ENCODE data around the gene WNT7B.

DNA sequence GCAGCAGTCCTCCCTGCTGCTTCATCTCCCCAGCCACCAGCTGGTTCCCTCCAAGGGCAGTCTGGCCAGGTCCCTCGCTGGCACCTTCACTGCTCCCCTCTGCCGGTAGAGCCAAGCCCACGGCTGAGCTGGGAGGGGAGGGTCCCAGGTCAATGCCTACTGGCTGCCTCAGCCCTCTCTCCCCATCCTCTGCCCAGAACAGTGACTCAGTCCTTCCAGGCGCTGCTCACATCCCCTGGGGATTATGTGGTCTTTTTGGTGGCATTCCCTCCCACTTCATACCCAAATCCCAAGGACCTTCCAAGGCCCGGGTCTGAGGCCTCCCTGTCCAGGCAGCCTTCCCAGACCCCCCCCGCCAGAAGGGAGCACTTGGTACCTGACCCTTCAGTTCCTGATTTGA is 44.9 kb downstream of the WNT7B start:
- TF ChIP-seq POLR2A (IDR thresholded peaks at IDR 0.05): no peak
- TF ChIP-seq, protein P1, sequence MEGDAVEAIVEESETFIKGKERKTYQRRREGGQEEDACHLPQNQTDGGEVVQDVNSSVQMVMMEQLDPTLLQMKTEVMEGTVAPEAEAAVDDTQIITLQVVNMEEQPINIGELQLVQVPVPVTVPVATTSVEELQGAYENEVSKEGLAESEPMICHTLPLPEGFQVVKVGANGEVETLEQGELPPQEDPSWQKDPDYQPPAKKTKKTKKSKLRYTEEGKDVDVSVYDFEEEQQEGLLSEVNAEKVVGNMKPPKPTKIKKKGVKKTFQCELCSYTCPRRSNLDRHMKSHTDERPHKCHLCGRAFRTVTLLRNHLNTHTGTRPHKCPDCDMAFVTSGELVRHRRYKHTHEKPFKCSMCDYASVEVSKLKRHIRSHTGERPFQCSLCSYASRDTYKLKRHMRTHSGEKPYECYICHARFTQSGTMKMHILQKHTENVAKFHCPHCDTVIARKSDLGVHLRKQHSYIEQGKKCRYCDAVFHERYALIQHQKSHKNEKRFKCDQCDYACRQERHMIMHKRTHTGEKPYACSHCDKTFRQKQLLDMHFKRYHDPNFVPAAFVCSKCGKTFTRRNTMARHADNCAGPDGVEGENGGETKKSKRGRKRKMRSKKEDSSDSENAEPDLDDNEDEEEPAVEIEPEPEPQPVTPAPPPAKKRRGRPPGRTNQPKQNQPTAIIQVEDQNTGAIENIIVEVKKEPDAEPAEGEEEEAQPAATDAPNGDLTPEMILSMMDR (IDR thresholded peaks at IDR 0.05): no peak
- TF ChIP-seq POLR2AphosphoS5 (IDR thresholded peaks at IDR 0.05): no peak
- TF ChIP-seq EP300 (IDR thresholded peaks at IDR 0.05; ENCODE audit: low read depth): no peak

Data from transverse colon (tissue), 4 donors.